H1 (cell line): ENCODE measurements around the gene LZTFL1. TPM values are rescaled to one million over a fixed set of nuclear protein-coding genes. Genes with fewer than 3 reads are reported as not detected.

Experiments used
- CTCF ChIA-PET: fragments of 300-600 bp; sonication (Branson Sonifier 250); formaldehyde crosslinking; loops from one replicate; lab custom pipeline; 2021; ENCODE audit not compliant: partially characterized antibody; lab: Charles Lee
- POLR2A ChIA-PET: fragments of 300-600 bp; sonication (Branson Sonifier 250); formaldehyde crosslinking; loops from one replicate; lab custom pipeline; 2021; ENCODE audit warnings: inconsistent platforms; ENCODE audit not compliant: partially characterized antibody; lab: Charles Lee
- DNase-seq, 2 experiments: peaks; one replicate each; pipeline versions ENCODE4 v3.0.0 to v3.0.0-alpha.2; 2010 to 2022; ENCODE audit warnings: low spot score in 2 of 2, low read depth in 1 of 2, mixed read lengths in 1 of 2
- FAIRE-seq: peaks from 2 replicates; lab custom pipeline; 2011; peaks lifted over from hg19 to GRCh38; lab: Jason Lieb, UNC
- H2AFZ ChIP-seq: 2 replicates; pipeline ENCODE4 v1.8.1; 2012; ENCODE audit warnings: low read length, inconsistent platforms
- H2AK5ac ChIP-seq: 2 replicates; pipeline ENCODE4 v1.6.1; 2013; ENCODE audit warnings: low read depth, low read length
- H2BK120ac ChIP-seq: replicated peaks from 2 replicates; pipeline ENCODE3; 2013; ENCODE audit warnings: low read depth, low read length, inconsistent platforms
- H2BK12ac ChIP-seq: 2 replicates; pipeline ENCODE4 v1.6.1; 2013; ENCODE audit warnings: low read depth, low read length
- H2BK15ac ChIP-seq: 2 replicates; pipeline ENCODE4 v1.6.1; 2013; ENCODE audit warnings: low read length
- H2BK20ac ChIP-seq: 2 replicates; pipeline ENCODE4 v1.6.1; 2013; ENCODE audit warnings: low read length
- H2BK5ac ChIP-seq: 2 replicates; pipeline ENCODE4 v1.6.1; 2013; ENCODE audit warnings: low read depth, low read length
- H3K14ac ChIP-seq: 2 replicates; pipeline ENCODE4 v1.6.1; 2013; ENCODE audit warnings: inconsistent platforms; ENCODE audit not compliant: insufficient read length
- H3K18ac ChIP-seq: 2 replicates; pipeline ENCODE4 v1.6.1; 2013; ENCODE audit warnings: low read length; ENCODE audit errors: extremely low read depth
- H3K23ac ChIP-seq: 2 replicates; pipeline ENCODE4 v1.6.1; 2013; ENCODE audit warnings: inconsistent platforms; ENCODE audit not compliant: insufficient read length
- H3K23me2 ChIP-seq: 2 replicates; pipeline ENCODE4 v1.6.1; 2013; ENCODE audit warnings: low read depth, low read length
- H3K27ac ChIP-seq: 2 replicates; pipeline ENCODE4 v1.6.1; 2011; ENCODE audit warnings: low read depth, low read length, inconsistent platforms
- H3K27me3 ChIP-seq, 4 experiments: replicated peaks in 1 of 4; 1 replicate in 1 of 4; 2 replicates in 3 of 4; pipeline versions ENCODE4 v1.6.1 to v1.8.1; 2011 to 2013; ENCODE audit warnings: low read length in 3 of 4, mild to moderate bottlenecking in 3 of 4, inconsistent platforms in 2 of 4, mixed read lengths in 2 of 4, moderate library complexity in 1 of 4; ENCODE audit not compliant: control insufficient read depth in 3 of 4, insufficient read depth in 3 of 4; ENCODE audit errors: extremely low read depth in 1 of 4
- H3K36me3 ChIP-seq, 4 experiments: 2 replicates each; pipeline versions ENCODE4 v1.6.1 to v1.8.1; 2011 to 2013; ENCODE audit warnings: mild to moderate bottlenecking in 4 of 4, low read length in 3 of 4, moderate library complexity in 2 of 4, control low read depth in 1 of 4, inconsistent platforms in 1 of 4; ENCODE audit not compliant: insufficient read depth in 4 of 4, control insufficient read depth in 2 of 4
- H3K4ac ChIP-seq: replicated peaks from 2 replicates; pipeline ENCODE3; 2013; ENCODE audit warnings: low read length, low read depth, mixed read lengths, inconsistent platforms; ENCODE audit not compliant: insufficient read length
- H3K4me1 ChIP-seq, 4 experiments: replicated peaks in 1 of 4; 1 replicate in 1 of 4; 2 replicates in 3 of 4; pipeline versions ENCODE4 v1.6.1 to v1.8.1; 2011 to 2013; ENCODE audit warnings: low read length in 3 of 4, inconsistent platforms in 2 of 4, mixed read lengths in 1 of 4; ENCODE audit not compliant: insufficient read depth in 4 of 4, control insufficient read depth in 3 of 4
- H3K4me2 ChIP-seq, 2 experiments: 2 replicates each; pipeline versions ENCODE4 v1.6.1 to v1.8.1; 2011 to 2013; ENCODE audit warnings: low read depth in 2 of 2, low read length in 2 of 2, control low read depth in 1 of 2, inconsistent platforms in 1 of 2, mild to moderate bottlenecking in 1 of 2; ENCODE audit not compliant: insufficient read depth in 1 of 2
- H3K4me3 ChIP-seq, 4 experiments: fragments of 200-600, 300-600 bp in 1 of 4; sonication (generic), shearing (Covaris generic), sonication (Bioruptor Twin) in 1 of 4; 2 replicates each; pipeline versions ENCODE4 v1.5.1 to v1.8.1; 2011 to 2016; ENCODE audit warnings: low read length in 4 of 4, low read depth in 3 of 4, control low read depth in 2 of 4, inconsistent platforms in 2 of 4, mild to moderate bottlenecking in 2 of 4, mixed read lengths in 1 of 4, moderate library complexity in 1 of 4; ENCODE audit not compliant: insufficient read depth in 2 of 4; ENCODE audit errors: extremely low read depth in 1 of 4
- H3K56ac ChIP-seq: replicated peaks from 2 replicates; pipeline ENCODE3; 2013; ENCODE audit warnings: low read depth, mild to moderate bottlenecking, mixed read lengths, low read length, inconsistent platforms; ENCODE audit not compliant: insufficient read length
- H3K79me1 ChIP-seq: 2 replicates; pipeline ENCODE4 v1.6.1; 2013; ENCODE audit warnings: low read depth, low read length, control low read depth
- H3K79me2 ChIP-seq, 2 experiments: 2 replicates each; pipeline versions ENCODE4 v1.6.1 to v1.8.1; 2012 to 2013; ENCODE audit warnings: low read length in 2 of 2, mild to moderate bottlenecking in 2 of 2, inconsistent platforms in 1 of 2; ENCODE audit not compliant: insufficient read depth in 2 of 2, control insufficient read depth in 1 of 2
- H3K9ac ChIP-seq, 4 experiments: replicated peaks in 1 of 4; 1 replicate in 1 of 4; 2 replicates in 3 of 4; pipeline versions ENCODE4 v1.6.1 to v1.8.1; 2011 to 2013; ENCODE audit warnings: low read depth in 3 of 4, low read length in 3 of 4, control low read depth in 2 of 4, mild to moderate bottlenecking in 2 of 4, moderate library complexity in 2 of 4, inconsistent platforms in 1 of 4; ENCODE audit errors: extremely low read depth in 1 of 4
- H3K9me3 ChIP-seq, 2 experiments: 2 replicates each; pipeline versions ENCODE4 v1.6.1 to v1.8.1; 2012 to 2013; ENCODE audit warnings: mild to moderate bottlenecking in 2 of 2, moderate library complexity in 2 of 2, control low read depth in 1 of 2, inconsistent platforms in 1 of 2, low read depth in 1 of 2, low read length in 1 of 2, mixed read lengths in 1 of 2; ENCODE audit not compliant: insufficient read depth in 2 of 2
- H4K20me1 ChIP-seq, 2 experiments: replicated peaks in 1 of 2; 2 replicates each; pipeline versions ENCODE3 to v1.8.1; 2011 to 2013; ENCODE audit warnings: inconsistent platforms in 2 of 2, low read length in 2 of 2, mild to moderate bottlenecking in 1 of 2; ENCODE audit not compliant: insufficient read depth in 2 of 2, control insufficient read depth in 1 of 2
- H4K5ac ChIP-seq: 2 replicates; pipeline ENCODE4 v1.6.1; 2013; ENCODE audit warnings: low read length, low read depth, mixed read lengths, inconsistent platforms; ENCODE audit not compliant: insufficient read length
- H4K8ac ChIP-seq: 2 replicates; pipeline ENCODE4 v1.8.0; 2013; ENCODE audit warnings: mild to moderate bottlenecking, moderate library complexity, low read length, inconsistent platforms; ENCODE audit not compliant: insufficient read depth; ENCODE audit errors: extremely low read depth
- H4K91ac ChIP-seq: replicated peaks from 2 replicates; pipeline ENCODE3; 2013; ENCODE audit warnings: low read length, mixed read lengths, inconsistent platforms; ENCODE audit not compliant: insufficient read length
- BCL11A ChIP-seq, 2 experiments: IDR thresholded peaks; one replicate each; pipeline ENCODE4 v1.6.1; 2011; ENCODE audit warnings: low read depth in 2 of 2, low read length in 2 of 2, mild to moderate bottlenecking in 2 of 2
- EZH2 ChIP-seq: fragments of 200-600 bp; sonication (generic); IDR thresholded peaks from 2 replicates; pipeline ENCODE4 v1.7.1; 2012; ENCODE audit warnings: low read depth, mild to moderate bottlenecking, moderate library complexity, low read length, inconsistent platforms; ENCODE audit not compliant: severe bottlenecking
- TEAD4 ChIP-seq: IDR thresholded peaks from 2 replicates; pipeline ENCODE4 v1.6.1; 2012; ENCODE audit warnings: low read depth, low read length, inconsistent platforms, mixed read lengths
- WGBS, 2 experiments: shearing (Covaris generic) in 1 of 2; methylation state at CpG; one replicate each; pipeline versions ENCODE4 v1.1.6 to v1.1.7; 2013 to 2015; ENCODE audit warnings: low lambda C conversion rate in 2 of 2, mixed read lengths in 2 of 2, inconsistent platforms in 1 of 2, low coverage in 1 of 2, missing lambda C conversion rate in 1 of 2; ENCODE audit not compliant: insufficient replicate concordance in 2 of 2, insufficient coverage in 1 of 2, insufficient read length in 1 of 2; ENCODE audit errors: extremely low coverage in 1 of 2, missing lambda C conversion rate in 1 of 2; 5-methylcytosine and 5-hydroxymethylcytosine counted together
- polyA plus RNA-seq, 7 experiments: library from polyadenylated mRNA; depleted of rRNA in 3 of 7; stranded (reverse) in 5 of 7; unstranded in 2 of 7; fragments of >200 nt in 5 of 7; fragments of 200-250 nt in 2 of 7; gene quantifications; 1 replicate in 5 of 7; 2 replicates in 1 of 7; 4 replicates in 1 of 7; pipeline versions ENCODE4 v1.2.1 to v1.2.3, GENCODE V29; 2011 to 2013; ENCODE audit warnings: missing spikeins in 2 of 7, mixed read lengths in 2 of 7
- total RNA-seq: library from RNA; stranded (reverse); fragmentation: NEBNext Ultra II Directional; extraction: Animal tissue kit (Norgen Biotek cat#: 25700); gene quantifications from 2 replicates; pipeline ENCODE4 v1.2.1, GENCODE V29; 2021

Gene LZTFL1
- total and polyA plus RNA-seq, 2 of the 8 experiments (the other 6 are each of a cell fraction or from before 2014, with no cell fraction given): 8.7 to 11.5 TPM

DNA sequence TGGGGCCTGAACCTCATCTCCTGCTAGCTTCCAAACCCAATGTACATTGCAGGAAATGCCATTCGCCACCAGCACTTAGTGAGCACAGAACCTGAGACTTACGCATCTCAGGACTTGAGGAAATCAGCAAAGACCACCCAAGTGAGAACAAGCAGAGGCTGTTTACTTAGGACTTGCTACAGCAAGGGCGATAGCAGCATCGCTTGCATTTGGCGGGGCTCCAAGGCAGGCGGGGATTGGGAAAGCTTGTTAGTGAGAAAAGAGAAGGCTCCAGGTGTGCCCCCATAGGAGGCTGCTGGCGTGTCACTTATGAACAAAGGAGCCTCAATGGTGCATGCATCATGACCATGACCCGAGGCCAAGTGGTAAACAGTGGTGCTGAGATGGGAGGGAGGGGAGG is 65.3 kb downstream of the LZTFL1 start:
- no peak overlapping the region for H2BK20ac ChIP-seq
- H3K36me3 ChIP-seq: no peaks in the 10 kb centered on the region
- CTCF ChIA-PET: interaction anchor here (1.0 to 7.1 kb wide), 3 partner anchors 15 to 597 kb away, joined by 3 to 64 read pairs (median 5); no protein-coding TSS in a partner anchor
- peaks cover 0 to 2% (median 0%) of the 10 kb centered on the region in 4 experiments; a peak in 1 of 7 replicates for H3K4me1 ChIP-seq
- H2BK15ac ChIP-seq: no peak overlapping the region
- no peak overlapping the region for H2BK120ac ChIP-seq
- H3K9me3 ChIP-seq: no peaks in the 10 kb centered on the region
- no peaks in the 10 kb centered on the region for H3K27me3 ChIP-seq
- H4K91ac ChIP-seq: no peak overlapping the region
- H3K4ac ChIP-seq: no peak overlapping the region
- no peak overlapping the region for H2AK5ac ChIP-seq
- H2BK5ac ChIP-seq: no peak overlapping the region
- WGBS, 2 experiments: 91% methylated on average over 8 of the region's 8 CpGs; no CpG with 5 or more reads in 1 of the 2 experiments
- POLR2A ChIA-PET: no interaction called here
- H3K23me2 ChIP-seq: no peaks in the 10 kb centered on the region
- no peak overlapping the region for H3K14ac ChIP-seq
- H3K79me1 ChIP-seq: no peaks in the 10 kb centered on the region
- H3K23ac ChIP-seq: no peak overlapping the region
- no peak overlapping the region for H3K56ac ChIP-seq
- no peak for TF ChIP-seq TEAD4
- TF ChIP-seq BCL11A (IDR thresholded peaks at IDR 0.05; ENCODE audit: low read depth in 2 of 2, low read length in 2 of 2): no peak
- no peak for TF ChIP-seq EZH2
- H3K27ac ChIP-seq: no peak overlapping the region
- H3K4me3 ChIP-seq: no peak overlapping the region
- peak overlapping the region; percentile 53; the same call in 1 of the 2 replicates for H4K8ac ChIP-seq
- no peak overlapping the region for H3K18ac ChIP-seq
- no peak overlapping the region for H2BK12ac ChIP-seq
- H3K79me2 ChIP-seq: no peaks in the 10 kb centered on the region
- no peak overlapping the region for H2AFZ ChIP-seq
- FAIRE-seq (no peak), DNase-seq (no peak)
- H4K20me1 ChIP-seq: no peaks in the 10 kb centered on the region
- H3K4me2 ChIP-seq: no peak overlapping the region
- H4K5ac ChIP-seq: no peak overlapping the region
- no peak overlapping the region for H3K9ac ChIP-seq
